CD4-positive, alpha-beta T cell treated with Interleukin-1 beta for 1 hour (primary cell): ENCODE measurements around the gene KRT33B.

ENCODE experiments used
- DNase-seq, 2 donors: peaks; one replicate each; pipeline ENCODE4 v3.0.0-alpha.2; 2020 to 2022

KRT33B gene

DNA sequence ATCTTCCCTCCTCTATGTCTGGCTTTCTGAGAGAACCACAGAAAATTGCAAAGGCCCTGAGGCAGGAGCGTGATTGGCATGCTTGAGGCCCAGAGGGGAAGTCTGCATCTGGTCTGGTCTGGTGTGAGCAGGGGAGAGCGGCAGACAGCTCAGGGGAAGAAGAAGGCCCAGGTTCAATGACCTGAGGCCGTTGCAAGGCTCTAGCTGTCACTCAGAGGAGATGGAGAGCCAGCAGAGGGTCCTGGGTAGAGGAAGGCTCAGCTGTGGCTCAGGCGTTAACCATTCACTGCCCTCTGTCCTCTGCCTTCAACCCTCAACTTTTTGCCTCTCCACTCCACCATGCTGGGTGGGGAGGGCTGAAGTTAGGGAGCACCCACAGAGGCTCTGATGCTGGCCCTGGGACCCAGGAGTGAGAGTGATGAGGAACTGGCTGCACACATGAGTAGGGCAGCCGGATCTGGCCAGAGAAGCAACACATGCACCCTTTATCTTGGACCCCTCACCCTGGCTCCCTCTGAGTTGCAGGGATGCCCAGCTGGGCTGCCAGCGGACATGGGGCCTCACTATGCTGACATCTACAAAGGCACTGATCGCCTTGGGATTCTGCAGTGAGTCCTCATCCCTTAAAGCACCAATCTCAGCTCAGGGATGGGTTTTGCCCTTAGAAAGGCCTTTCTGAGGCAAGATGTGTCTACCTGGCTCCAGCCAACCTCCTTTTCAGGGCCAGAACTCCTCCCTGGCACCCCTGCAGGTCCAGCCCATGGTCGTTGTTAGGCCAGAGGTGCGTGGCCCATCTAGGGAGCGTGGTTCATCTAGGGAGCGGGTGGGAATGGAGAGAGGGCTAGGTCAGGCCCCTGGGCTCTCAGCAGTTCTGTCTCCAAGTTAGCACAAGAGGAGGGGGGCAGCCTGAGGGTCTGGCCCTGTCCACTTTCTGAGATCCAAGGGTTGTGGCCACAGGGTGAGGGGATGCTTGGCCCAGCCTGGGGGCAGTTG is 46.4 kb downstream of the KRT33B start:
- DNase-seq, result no peak

GRCh38 chr17:41322094-41322902 is 47.3 kb downstream of the KRT33B start:
- peak in 1 of 2 donors; percentile 59 for DNase-seq

DNA sequence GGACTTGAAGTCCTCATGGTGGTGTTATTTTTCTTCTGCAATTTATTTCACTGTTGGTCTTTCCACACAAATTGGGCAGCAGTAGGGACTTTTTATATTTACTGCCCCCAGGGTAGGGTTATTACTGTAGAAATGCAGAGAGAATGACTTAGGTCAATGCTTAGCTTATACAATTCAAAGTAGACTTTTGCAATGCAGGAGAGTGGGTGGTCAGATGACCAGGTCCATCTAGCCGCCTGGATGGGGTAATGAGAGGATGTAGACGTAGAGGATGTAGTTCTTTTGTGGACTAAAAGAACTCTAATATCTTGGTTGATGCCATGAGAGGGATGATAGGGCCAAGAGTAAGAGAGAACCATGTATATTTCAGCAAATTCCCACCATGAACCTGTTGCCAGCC is 51.4 kb downstream of the KRT33B start:
- no peak for DNase-seq

DNA sequence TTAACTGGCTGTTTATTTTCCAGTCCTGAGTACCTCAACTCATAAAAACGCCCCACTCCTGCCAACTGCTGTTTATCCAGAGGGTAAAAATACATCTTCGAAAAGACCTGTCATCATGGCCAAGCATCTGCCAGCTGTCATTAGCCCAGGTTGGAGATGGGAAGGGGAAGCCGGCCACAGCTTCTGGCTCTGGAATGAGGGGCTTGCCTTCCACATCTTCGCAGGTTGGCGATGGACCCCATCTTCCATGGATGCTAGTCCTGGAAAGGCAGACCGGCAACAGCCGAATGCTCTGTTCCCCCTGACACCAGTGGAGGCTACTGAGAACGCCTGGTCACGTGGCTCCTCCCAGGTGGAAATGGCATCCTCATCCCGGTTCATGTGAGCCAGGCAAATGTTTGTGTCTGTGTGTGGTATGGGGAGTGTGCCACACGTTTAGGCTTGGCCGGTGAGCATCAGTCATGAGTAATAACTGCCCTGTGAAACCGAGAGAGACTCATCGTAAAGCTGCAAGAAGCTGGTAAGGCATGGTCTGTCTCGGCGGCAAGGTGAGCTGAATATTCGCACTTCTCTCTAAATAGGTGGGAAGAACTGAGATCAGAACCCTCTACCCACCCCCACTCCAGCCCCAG is 53.7 kb downstream of the KRT33B start:
- no peak for DNase-seq

GRCh38 chr17:41315204-41315794 is 54.3 kb downstream of the KRT33B start, which contains the start of gene KRTAP17-1:
Gene KRTAP17-1, minus strand, starts transcription at chr17:41315710. Its CDS starts 60 bp downstream, at chr17:41315650.
- DNase-seq, result no peak
